Measurements from ENCODE around the gene TNIK. TPM values are rescaled to one million over a fixed set of nuclear protein-coding genes. Genes with fewer than 3 reads are reported as not detected.

Gene TNIK
- total RNA-seq, 2 donors from 2014 or later = 5.6 to 47.1 TPM

GRCh38 chr3:171415070-171415469, 45.1 kb downstream of the TNIK start:
- Histone ChIP-seq H3K9me3 (no peaks in the 10 kb centered on the region), H3K36me3 (no peaks in the 10 kb centered on the region), H3K27me3 (replicated peaks; ENCODE audit: insufficient read depth) (no peaks in the 10 kb centered on the region), H3K4me3 (no peak overlapping the region), H3K27ac (no peak overlapping the region), H3K4me1 (replicated peaks) (no peaks in the 10 kb centered on the region)
- TF ChIP-seq CTCF (IDR thresholded peaks at IDR 0.05) = no peak
- no peak for TF ChIP-seq POLR2A (IDR thresholded peaks at IDR 0.05)
- TF ChIP-seq POLR2AphosphoS5 (IDR thresholded peaks at IDR 0.05) = no peak
- WGBS = 96% methylated on average over 2 of the region's 2 CpGs
- intact Hi-C loops (cut with DNase I) = no loop called here
- DNase-seq (ENCODE audit: low spot score) = no peak

- Histone ChIP-seq H3K4me3 (no peak overlapping the region), H3K27me3 (replicated peaks; ENCODE audit: insufficient read depth) (no peaks in the 10 kb centered on the region), H3K36me3 (no peaks in the 10 kb centered on the region), H3K9me3 (no peaks in the 10 kb centered on the region), H3K27ac (no peak overlapping the region), H3K4me1 (replicated peaks) (no peaks in the 10 kb centered on the region)
- WGBS = 56% methylated on average over 1 of the region's 1 CpG
- intact Hi-C loops (cut with DNase I) = no loop called here
- DNase-seq (ENCODE audit: low spot score) = no peak
- TF ChIP-seq POLR2A (IDR thresholded peaks at IDR 0.05) (no peak), CTCF (IDR thresholded peaks at IDR 0.05) (no peak), POLR2AphosphoS5 (IDR thresholded peaks at IDR 0.05) (no peak)
These were observed 47.7 kb downstream of the TNIK start for GRCh38 chr3:171412473-171412872.

GRCh38 chr3:171412054-171412453, 48.2 kb downstream of the TNIK start:
- Histone ChIP-seq H3K27ac (no peak overlapping the region), H3K4me1 (replicated peaks) (no peaks in the 10 kb centered on the region), H3K4me3 (no peak overlapping the region), H3K27me3 (replicated peaks; ENCODE audit: insufficient read depth) (no peaks in the 10 kb centered on the region), H3K9me3 (no peaks in the 10 kb centered on the region), H3K36me3 (no peaks in the 10 kb centered on the region)
- no peak for TF ChIP-seq POLR2AphosphoS5 (IDR thresholded peaks at IDR 0.05)
- TF ChIP-seq CTCF (IDR thresholded peaks at IDR 0.05) = no peak
- TF ChIP-seq POLR2A (IDR thresholded peaks at IDR 0.05) = no peak
- 69% methylated on average over 2 of the region's 2 CpGs for WGBS
- no peak for DNase-seq (ENCODE audit: low spot score)
- intact Hi-C loops (cut with DNase I) = no loop called here

GRCh38 chr3:171410186-171410585, 50.0 kb downstream of the TNIK start:
- intact Hi-C loops (cut with DNase I) = no loop called here
- no peak overlapping the region for H3K4me3 ChIP-seq
- WGBS = 98% methylated on average over 6 of the region's 6 CpGs
- no peaks in the 10 kb centered on the region for H3K9me3 ChIP-seq
- H3K4me1 ChIP-seq (replicated peaks) = no peaks in the 10 kb centered on the region
- H3K36me3 ChIP-seq = no peaks in the 10 kb centered on the region
- TF ChIP-seq POLR2A (IDR thresholded peaks at IDR 0.05) (no peak), CTCF (IDR thresholded peaks at IDR 0.05) (no peak), POLR2AphosphoS5 (IDR thresholded peaks at IDR 0.05) (no peak)
- no peak for DNase-seq (ENCODE audit: low spot score)
- H3K27ac ChIP-seq = no peak overlapping the region
- no peaks in the 10 kb centered on the region for H3K27me3 ChIP-seq (replicated peaks; ENCODE audit: insufficient read depth)

GRCh38 chr3:171407759-171408158, 52.4 kb downstream of the TNIK start:
- Histone ChIP-seq H3K27ac (no peak overlapping the region), H3K27me3 (replicated peaks; ENCODE audit: insufficient read depth) (no peaks in the 10 kb centered on the region), H3K9me3 (no peaks in the 10 kb centered on the region), H3K4me3 (no peak overlapping the region), H3K4me1 (replicated peaks) (no peaks in the 10 kb centered on the region), H3K36me3 (no peaks in the 10 kb centered on the region)
- intact Hi-C loops (cut with DNase I) = no loop called here
- no peak for DNase-seq (ENCODE audit: low spot score)
- WGBS = 88% methylated on average over 3 of the region's 3 CpGs
- TF ChIP-seq CTCF (IDR thresholded peaks at IDR 0.05) (no peak), POLR2A (IDR thresholded peaks at IDR 0.05) (no peak), POLR2AphosphoS5 (IDR thresholded peaks at IDR 0.05) (no peak)

Data from prostate gland (tissue), 2 donors.